Tibial artery (tissue), 4 donors: ENCODE results near the gene EGFL7.

Experiments
- DNase-seq, 2 donors: peaks; one replicate each; pipeline ENCODE4 v3.0.0-alpha.2; 2019
- H3K27ac ChIP-seq, 2 donors: fragments of 200-600 bp; sonication (generic) in 1 of 2; 1 replicate in 1 of 2; 2 replicates in 1 of 2; pipeline ENCODE4 v1.5.1; 2018 to 2019; ENCODE audit warnings: mild to moderate bottlenecking in 1 of 2
- H3K27me3 ChIP-seq, 2 donors: fragments of 200-600 bp; sonication (generic) in 1 of 2; one replicate each; pipeline versions ENCODE4 v1.5.1 to v1.6.0; 2016 to 2019
- H3K36me3 ChIP-seq, 3 donors: fragments of 200-600 bp; sonication (generic) in 2 of 3; one replicate each; pipeline ENCODE4 v1.5.1; 2016 to 2019; ENCODE audit warnings: mild to moderate bottlenecking in 2 of 3
- H3K4me1 ChIP-seq, 4 donors: fragments of 200-600 bp; sonication (generic) in 2 of 4; 1 replicate in 3 of 4; 2 replicates in 1 of 4; pipeline ENCODE4 v1.5.1; 2016 to 2019
- H3K4me3 ChIP-seq, 2 donors: fragments of 200-600 bp; sonication (generic) in 1 of 2; 1 replicate in 1 of 2; 2 replicates in 1 of 2; pipeline ENCODE4 v1.5.1; 2018 to 2019; ENCODE audit warnings: mild to moderate bottlenecking in 2 of 2
- H3K9me3 ChIP-seq, 3 donors: fragments of 200-600 bp; sonication (generic) in 1 of 3; one replicate each; pipeline ENCODE4 v1.5.1; 2016 to 2019
- intact Hi-C: fragments of 100-400 bp; cut with DNase I; formaldehyde crosslinking; loops from one replicate; pipeline ENCODE4 v1.15.0; 2023; ENCODE audit warnings: low total_unique reads
- TF ChIP-seq, protein P1 (sequence below), 2 experiments: fragments of 200-600 bp in 1 of 2; fragments of 450-650 bp in 1 of 2; IDR thresholded peaks; one replicate each; pipeline ENCODE4 v1.5.1; 2017 to 2019; ENCODE audit warnings: antibody characterized with exemption in 2 of 2, mild to moderate bottlenecking in 1 of 2, moderate library complexity in 1 of 2

The EGFL7 gene

GRCh38 chr9:136685790-136686533, 23.2 kb downstream of the EGFL7 start:
- H3K27ac ChIP-seq: peak overlapping the region; percentile 67 to 73
- H3K9me3 ChIP-seq: no peaks in the 10 kb centered on the region
- H3K27me3 ChIP-seq: no peaks in the 10 kb centered on the region

GRCh38 chr9:136686534-136686793, 23.7 kb downstream of the EGFL7 start:
- Histone ChIP-seq H3K4me3 (peak overlapping the region; percentile 59 to 87), H3K36me3 (no peaks in the 10 kb centered on the region), H3K4me1 (peaks cover 0 to 48% (median 24%) of the 10 kb centered on the region in 4 donors), H3K27me3 (no peaks in the 10 kb centered on the region), H3K27ac (peak overlapping the region; percentile 67 to 73), H3K9me3 (no peaks in the 10 kb centered on the region)
- intact Hi-C loops: no loop called here
- TF ChIP-seq, protein P1, sequence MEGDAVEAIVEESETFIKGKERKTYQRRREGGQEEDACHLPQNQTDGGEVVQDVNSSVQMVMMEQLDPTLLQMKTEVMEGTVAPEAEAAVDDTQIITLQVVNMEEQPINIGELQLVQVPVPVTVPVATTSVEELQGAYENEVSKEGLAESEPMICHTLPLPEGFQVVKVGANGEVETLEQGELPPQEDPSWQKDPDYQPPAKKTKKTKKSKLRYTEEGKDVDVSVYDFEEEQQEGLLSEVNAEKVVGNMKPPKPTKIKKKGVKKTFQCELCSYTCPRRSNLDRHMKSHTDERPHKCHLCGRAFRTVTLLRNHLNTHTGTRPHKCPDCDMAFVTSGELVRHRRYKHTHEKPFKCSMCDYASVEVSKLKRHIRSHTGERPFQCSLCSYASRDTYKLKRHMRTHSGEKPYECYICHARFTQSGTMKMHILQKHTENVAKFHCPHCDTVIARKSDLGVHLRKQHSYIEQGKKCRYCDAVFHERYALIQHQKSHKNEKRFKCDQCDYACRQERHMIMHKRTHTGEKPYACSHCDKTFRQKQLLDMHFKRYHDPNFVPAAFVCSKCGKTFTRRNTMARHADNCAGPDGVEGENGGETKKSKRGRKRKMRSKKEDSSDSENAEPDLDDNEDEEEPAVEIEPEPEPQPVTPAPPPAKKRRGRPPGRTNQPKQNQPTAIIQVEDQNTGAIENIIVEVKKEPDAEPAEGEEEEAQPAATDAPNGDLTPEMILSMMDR (IDR thresholded peaks at IDR 0.05): no peak
- no peak for DNase-seq

More at GRCh38 chr9:136685790-136686533, 23.2 kb downstream of the EGFL7 start:
- Histone ChIP-seq H3K4me1 (peaks cover 0 to 45% (median 24%) of the 10 kb centered on the region in 4 donors), H3K4me3 (peak overlapping the region; percentile 59 to 87), H3K36me3 (no peaks in the 10 kb centered on the region)
- TF ChIP-seq, protein P1 (IDR thresholded peaks at IDR 0.05): no peak
- DNase-seq: no peak
- intact Hi-C loops: no loop called here

GRCh38 chr9:136686794-136687711, 24.3 kb downstream of the EGFL7 start, which contains the start of gene AGPAT2:
TSS of gene AGPAT2 (minus strand) at chr9:136687457. CDS start at chr9:136687357, 100 bp downstream.
- DNase-seq: peak; percentile 63 to 82
- H3K27ac ChIP-seq: peak within 1 kb of the TSS; percentile 67 to 73
- TF ChIP-seq, protein P1 (IDR thresholded peaks at IDR 0.05): no peak

DNA sequence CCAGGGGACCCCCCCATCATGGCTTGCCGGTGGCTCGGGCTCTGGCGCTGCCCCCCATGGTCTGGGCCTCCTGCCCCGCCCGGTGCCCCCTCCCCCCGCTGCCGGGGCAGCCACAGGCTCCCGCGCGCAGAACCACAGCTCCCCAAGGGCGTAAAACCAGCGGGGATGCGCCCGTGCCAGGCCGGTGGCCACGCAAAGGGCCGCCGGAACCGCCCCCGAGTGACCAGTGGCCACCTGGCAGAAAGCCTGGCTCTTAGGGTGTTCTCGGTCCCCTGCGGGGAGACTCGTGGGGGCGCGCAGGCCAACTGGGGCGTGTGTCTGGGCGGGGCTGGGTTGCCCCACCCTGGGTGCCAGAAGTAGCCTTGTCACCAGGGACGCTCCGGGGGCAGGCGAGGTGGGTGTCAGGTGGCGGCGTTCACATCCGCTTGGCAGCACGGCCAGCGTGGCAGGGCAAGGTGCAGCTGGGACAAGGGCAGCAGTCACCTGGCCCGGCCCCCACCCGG, 25.1 kb downstream of the EGFL7 start:
- TF ChIP-seq, protein P1 (IDR thresholded peaks at IDR 0.05): no peak
- no peak for DNase-seq
- H3K27me3 ChIP-seq: no peaks in the 10 kb centered on the region
- H3K9me3 ChIP-seq: no peaks in the 10 kb centered on the region
- peak overlapping the region; percentile 59 to 87 for H3K4me3 ChIP-seq
- intact Hi-C loops: no loop called here
- no peaks in the 10 kb centered on the region for H3K36me3 ChIP-seq
- H3K27ac ChIP-seq: peak overlapping the region; percentile 67 to 73
- H3K4me1 ChIP-seq: peaks cover 0 to 48% (median 24%) of the 10 kb centered on the region in 4 donors

More at GRCh38 chr9:136686794-136687711, 24.3 kb downstream of the EGFL7 start, which contains the start of gene AGPAT2:
- Histone ChIP-seq H3K36me3 (no peaks in the 10 kb centered on the region), H3K4me1 (peaks cover 0 to 48% (median 24%) of the 10 kb centered on the region in 4 donors), H3K9me3 (no peaks in the 10 kb centered on the region), H3K27me3 (no peaks in the 10 kb centered on the region), H3K4me3 (peak within 1 kb of the TSS; percentile 59 to 87)
- intact Hi-C loops: no loop called here

GRCh38 chr9:136688274-136689107, 25.8 kb downstream of the EGFL7 start:
- H3K4me3 ChIP-seq: no peak overlapping the region
- TF ChIP-seq, protein P1 (IDR thresholded peaks at IDR 0.05): no peak
- intact Hi-C loops: no loop called here
- H3K4me1 ChIP-seq: peaks cover 0 to 48% (median 24%) of the 10 kb centered on the region in 4 donors
- no peak for DNase-seq
- H3K27me3 ChIP-seq: no peaks in the 10 kb centered on the region
- H3K36me3 ChIP-seq: no peaks in the 10 kb centered on the region
- peak overlapping the region in 1 of 2 donors; percentile 67 for H3K27ac ChIP-seq
- H3K9me3 ChIP-seq: no peaks in the 10 kb centered on the region
